Measurements from ENCODE around the gene FOLR3. TPM values are rescaled to one million over a fixed set of nuclear protein-coding genes. Genes with fewer than 3 reads are reported as not detected.

The FOLR3 gene
- total RNA-seq, 1 donor from 2014 or later, result 1.7 TPM

GRCh38 chr11:72102162-72102561 is 33.4 kb upstream of the FOLR3 start:
- Histone ChIP-seq H3K27ac (replicated peaks) (peak overlapping the region; percentile 99), H3K27me3 (ENCODE audit: low read depth) (no peaks in the 10 kb centered on the region), H3K4me3 (peak overlapping the region; percentile 89), H3K9me3 (replicated peaks) (no peaks in the 10 kb centered on the region), H3K4me1 (peaks cover 54% of the 10 kb centered on the region), H3K36me3 (peaks cover 27% of the 10 kb centered on the region)
- DNase-seq, result no peak
- intact Hi-C loops (cut with micrococcal nuclease), result no loop called here
- TF ChIP-seq CTCF (IDR thresholded peaks at IDR 0.05; ENCODE audit: borderline replicate concordance), result no peak

GRCh38 chr11:72102631-72102945 is 32.9 kb upstream of the FOLR3 start:
- intact Hi-C loops (cut with micrococcal nuclease), result no loop called here
- no peaks in the 10 kb centered on the region for H3K27me3 ChIP-seq (ENCODE audit: low read depth)
- no peaks in the 10 kb centered on the region for H3K9me3 ChIP-seq (replicated peaks)
- H3K27ac ChIP-seq (replicated peaks), result peak overlapping the region; percentile 99
- no peak for DNase-seq
- H3K4me3 ChIP-seq, result peak overlapping the region; percentile 89
- H3K4me1 ChIP-seq, result peaks cover 54% of the 10 kb centered on the region
- H3K36me3 ChIP-seq, result peaks cover 22% of the 10 kb centered on the region
- no peak for TF ChIP-seq CTCF (IDR thresholded peaks at IDR 0.05; ENCODE audit: borderline replicate concordance)

GRCh38 chr11:72102946-72103753 is 32.4 kb upstream of the FOLR3 start, which contains the start of gene LAMTOR1:
Gene LAMTOR1, minus strand, starts transcription at chr11:72103297. Its CDS starts 73 bp downstream, at chr11:72103224.
- peak; percentile 100 for DNase-seq
- H3K36me3 ChIP-seq, result peaks cover 17% of the 10 kb centered on the region
- TF ChIP-seq CTCF (IDR thresholded peaks at IDR 0.05; ENCODE audit: borderline replicate concordance), result peak; percentile 57
- H3K27ac ChIP-seq (replicated peaks), result peak within 1 kb of the TSS; percentile 99
- H3K9me3 ChIP-seq (replicated peaks), result no peaks in the 10 kb centered on the region
- H3K4me1 ChIP-seq, result peaks cover 54% of the 10 kb centered on the region
- peak within 1 kb of the TSS; percentile 89 for H3K4me3 ChIP-seq
- H3K27me3 ChIP-seq (ENCODE audit: low read depth), result no peaks in the 10 kb centered on the region
- intact Hi-C loops (cut with micrococcal nuclease), result no loop called here

- Histone ChIP-seq H3K27ac (replicated peaks) (peak overlapping the region; percentile 99), H3K4me1 (peaks cover 49% of the 10 kb centered on the region), H3K4me3 (peak overlapping the region; percentile 89), H3K27me3 (ENCODE audit: low read depth) (no peaks in the 10 kb centered on the region), H3K36me3 (peaks cover 17% of the 10 kb centered on the region), H3K9me3 (replicated peaks) (no peaks in the 10 kb centered on the region)
- intact Hi-C loops (cut with micrococcal nuclease), result no loop called here
- TF ChIP-seq CTCF (IDR thresholded peaks at IDR 0.05; ENCODE audit: borderline replicate concordance), result no peak
- DNase-seq, result no peak
Observed at GRCh38 chr11:72103754-72104167, 31.8 kb upstream of the FOLR3 start.

GRCh38 chr11:72105888-72106287 is 29.6 kb upstream of the FOLR3 start, which contains the start of gene TOMT:
Gene TOMT, plus strand, starts transcription at chr11:72105924. Its CDS starts 28 bp downstream, at chr11:72105952.
- intact Hi-C loops (cut with micrococcal nuclease), result no loop called here
- peaks cover 8% of the 10 kb centered on the region for H3K36me3 ChIP-seq
- no peak for TF ChIP-seq CTCF (IDR thresholded peaks at IDR 0.05; ENCODE audit: borderline replicate concordance)
- H3K9me3 ChIP-seq (replicated peaks), result no peaks in the 10 kb centered on the region
- H3K4me3 ChIP-seq, result no peak within 1 kb of the TSS
- H3K27ac ChIP-seq (replicated peaks), result no peak within 1 kb of the TSS
- no peak for DNase-seq
- H3K27me3 ChIP-seq (ENCODE audit: low read depth), result no peaks in the 10 kb centered on the region
- peaks cover 29% of the 10 kb centered on the region for H3K4me1 ChIP-seq

Measured in left ventricle myocardium inferior (tissue), 1 donor.